ENCODE measurements around the gene GARNL3.

GARNL3 gene

GRCh38 chr9:127428348-127428747, 163.8 kb downstream of the GARNL3 start:
- POLR2A ChIA-PET (ENCODE audit: low non-redundant PET) = no interaction called here
- CTCF ChIA-PET = no interaction called here
- H3K27ac ChIP-seq = no peak overlapping the region
- no peak for TF ChIP-seq CTCF (conservative IDR thresholded peaks at IDR 0.05; ENCODE audit: low read depth)
- DNase-seq (ENCODE audit: low spot score) = no peak

GRCh38 chr9:127430415-127430814, 165.8 kb downstream of the GARNL3 start:
- DNase-seq (ENCODE audit: low spot score) = no peak
- CTCF ChIA-PET = no interaction called here
- POLR2A ChIA-PET (ENCODE audit: low non-redundant PET) = no interaction called here
- H3K27ac ChIP-seq = no peak overlapping the region
- no peak for TF ChIP-seq CTCF (conservative IDR thresholded peaks at IDR 0.05; ENCODE audit: low read depth)

GRCh38 chr9:127437497-127438264, 173.1 kb downstream of the GARNL3 start:
- TF ChIP-seq CTCF (conservative IDR thresholded peaks at IDR 0.05; ENCODE audit: low read depth) = no peak
- no peak overlapping the region for H3K27ac ChIP-seq
- ChIA-PET POLR2A (ENCODE audit: low non-redundant PET) (no interaction called here), CTCF (interaction anchor here (1.3 kb wide), 1 partner anchor 223 kb away, joined by 7 read pairs; no protein-coding TSS in a partner anchor)
- no peak for DNase-seq (ENCODE audit: low spot score)

GRCh38 chr9:127438394-127438793, 173.8 kb downstream of the GARNL3 start:
- H3K27ac ChIP-seq = no peak overlapping the region
- no peak for DNase-seq (ENCODE audit: low spot score)
- no peak for TF ChIP-seq CTCF (conservative IDR thresholded peaks at IDR 0.05; ENCODE audit: low read depth)
- ChIA-PET CTCF (no interaction called here), POLR2A (ENCODE audit: low non-redundant PET) (no interaction called here)

All from RWPE1 (cell line).